ACC112 (cell line): ENCODE data around the gene DOCK3.
"Not testable (repeated sequence)": the region's sequence is repeated elsewhere in the genome, so short reads cannot be mapped to it uniquely, and the experiment has no call there.

ENCODE experiments used
- H2AFZ ChIP-seq: fragments of 200-600 bp; sonication (generic); one replicate; pipeline ENCODE4 v1.6.0; 2017; ENCODE audit warnings: antibody characterized with exemption, low read length; ENCODE audit not compliant: unreplicated experiment
- H3K27ac ChIP-seq: fragments of 200-600 bp; sonication (generic); 2 replicates; pipeline ENCODE4 v1.5.1; 2014; ENCODE audit warnings: low read depth, mild to moderate bottlenecking, antibody characterized with exemption, low read length, moderate library complexity
- H3K27me3 ChIP-seq: fragments of 200-600 bp; sonication (generic); 2 replicates; pipeline ENCODE4 v1.6.1; 2014; ENCODE audit warnings: mild to moderate bottlenecking, antibody characterized with exemption, low read length, moderate library complexity, mixed read lengths; ENCODE audit not compliant: insufficient read depth
- H3K36me3 ChIP-seq: fragments of 200-600 bp; sonication (generic); 2 replicates; pipeline ENCODE4 v1.6.1; 2016; ENCODE audit warnings: mild to moderate bottlenecking, antibody characterized with exemption, low read length, moderate library complexity, mixed read lengths; ENCODE audit not compliant: insufficient read depth
- H3K4me1 ChIP-seq: fragments of 200-600 bp; sonication (generic); one replicate; pipeline ENCODE4 v1.6.1; 2016; ENCODE audit warnings: low read length, mixed read lengths; ENCODE audit not compliant: insufficient read depth, unreplicated experiment, control insufficient read depth
- H3K4me3 ChIP-seq: fragments of 200-600 bp; sonication (generic); 2 replicates; pipeline ENCODE4 v1.5.1; 2014; ENCODE audit warnings: mild to moderate bottlenecking, low read depth, low read length
- H3K79me2 ChIP-seq: fragments of 200-600 bp; sonication (generic); one replicate; pipeline ENCODE4 v1.6.0; 2016; ENCODE audit warnings: low read length; ENCODE audit not compliant: control insufficient read depth, unreplicated experiment, insufficient read depth

DOCK3 gene

DNA sequence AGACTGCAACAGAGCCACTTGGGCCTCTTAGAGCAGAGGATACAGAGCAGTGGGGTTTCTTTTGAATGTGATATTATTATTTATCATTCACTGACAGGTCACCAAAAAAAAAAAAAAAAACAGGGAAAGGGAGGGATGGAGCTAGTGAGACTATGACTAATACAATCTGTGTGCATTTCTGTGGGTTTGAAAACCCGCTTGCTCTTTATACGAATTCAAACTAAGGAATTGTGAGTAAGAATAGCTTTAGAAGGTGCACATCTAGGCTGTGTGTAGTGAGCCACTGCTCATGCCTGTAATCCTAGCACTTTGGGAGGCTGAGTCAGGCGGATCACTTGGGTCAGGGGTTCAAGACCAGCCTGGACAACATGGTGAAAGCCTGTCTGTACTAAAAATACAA is 523.8 kb downstream of the DOCK3 start:
- Histone ChIP-seq H3K27me3 (no peaks in the 10 kb centered on the region), H3K36me3 (no peaks in the 10 kb centered on the region), H3K27ac (no peak overlapping the region), H3K4me3 (no peak overlapping the region), H3K4me1 (no peaks in the 10 kb centered on the region), H3K79me2 (no peaks in the 10 kb centered on the region), H2AFZ (no peak overlapping the region)

DNA sequence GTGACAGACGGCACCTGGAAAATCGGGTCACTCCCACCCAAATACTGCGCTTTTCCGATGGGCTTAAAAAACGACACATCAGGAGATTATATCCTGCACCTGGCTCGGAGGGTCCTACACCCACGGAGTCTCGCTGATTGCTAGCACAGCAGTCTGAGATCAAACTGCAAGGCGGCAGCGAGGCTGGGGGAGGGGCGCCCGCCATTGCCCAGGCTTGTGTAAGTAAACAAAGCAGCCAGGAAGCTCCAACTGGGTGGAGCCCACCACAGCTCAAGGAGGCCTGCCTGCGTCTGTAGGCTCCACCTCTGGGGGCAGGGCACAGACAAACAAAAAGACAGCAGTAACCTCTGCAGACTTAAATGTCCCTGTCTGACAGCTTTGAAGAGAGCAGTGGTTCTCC is 524.6 kb downstream of the DOCK3 start:
- H3K4me1 ChIP-seq, H3K27me3 ChIP-seq, H2AFZ ChIP-seq, H3K4me3 ChIP-seq, H3K27ac ChIP-seq, H3K79me2 ChIP-seq, H3K36me3 ChIP-seq: not testable (repeated sequence)

DNA sequence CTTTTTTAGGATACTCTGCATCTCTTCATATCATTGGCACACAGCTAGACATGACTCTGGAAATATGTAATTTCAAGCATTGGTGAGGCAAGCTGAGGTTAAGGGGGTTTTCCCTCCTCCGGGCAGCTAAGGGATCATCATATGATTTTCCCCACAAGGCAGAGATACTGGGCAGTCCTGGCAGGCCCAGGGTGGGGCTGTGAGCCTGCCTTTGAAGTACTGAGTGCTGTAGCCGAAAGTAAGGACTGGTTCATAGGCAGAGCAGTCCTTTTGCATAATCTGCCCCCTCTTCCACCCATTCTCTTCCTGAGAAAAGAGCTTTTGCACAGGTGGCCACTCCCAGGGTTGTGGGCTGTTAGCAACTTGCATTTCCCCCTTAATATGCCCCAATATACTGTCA is 541.6 kb downstream of the DOCK3 start:
- Histone ChIP-seq H2AFZ (no peak overlapping the region), H3K4me1 (no peaks in the 10 kb centered on the region), H3K36me3 (no peaks in the 10 kb centered on the region), H3K79me2 (no peaks in the 10 kb centered on the region), H3K4me3 (no peak overlapping the region), H3K27ac (no peak overlapping the region), H3K27me3 (peaks cover 22% of the 10 kb centered on the region)

- H3K4me1 ChIP-seq: no peaks in the 10 kb centered on the region
- no peaks in the 10 kb centered on the region for H3K36me3 ChIP-seq
- H2AFZ ChIP-seq: no peak overlapping the region
- peaks cover 33% of the 10 kb centered on the region for H3K27me3 ChIP-seq
- H3K27ac ChIP-seq: no peak overlapping the region
- H3K79me2 ChIP-seq: no peaks in the 10 kb centered on the region
- no peak overlapping the region for H3K4me3 ChIP-seq
Measured at GRCh38 chr3:51221959-51222358, 547.2 kb downstream of the DOCK3 start.

DNA sequence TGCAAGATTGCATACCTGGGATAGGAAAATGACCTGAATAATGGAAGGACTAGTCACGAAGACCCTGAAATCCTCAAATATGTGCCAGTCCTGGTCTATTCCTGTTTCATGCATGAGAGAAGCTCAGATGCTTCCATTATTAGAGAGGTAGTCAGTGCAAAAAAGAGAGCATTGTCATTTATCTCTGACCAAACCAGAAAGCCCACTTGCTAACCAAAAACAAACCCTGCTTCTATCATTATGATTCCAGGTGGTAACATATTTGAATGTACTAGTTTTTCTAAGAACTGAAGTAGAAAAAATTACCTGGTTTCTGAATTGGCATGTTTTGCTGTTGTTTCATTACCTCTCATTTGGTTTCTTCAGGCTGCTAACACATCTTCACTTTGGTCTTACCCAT is 549.6 kb downstream of the DOCK3 start:
- H3K27ac ChIP-seq: no peak overlapping the region
- no peak overlapping the region for H2AFZ ChIP-seq
- H3K27me3 ChIP-seq: peaks cover 27% of the 10 kb centered on the region
- no peaks in the 10 kb centered on the region for H3K36me3 ChIP-seq
- no peaks in the 10 kb centered on the region for H3K4me1 ChIP-seq
- H3K79me2 ChIP-seq: no peaks in the 10 kb centered on the region
- H3K4me3 ChIP-seq: no peak overlapping the region

- no peak overlapping the region for H3K27ac ChIP-seq
- no peaks in the 10 kb centered on the region for H3K4me1 ChIP-seq
- no peak overlapping the region for H3K4me3 ChIP-seq
- peaks cover 21% of the 10 kb centered on the region; the same call in 1 of the 2 replicates for H3K27me3 ChIP-seq
- no peaks in the 10 kb centered on the region for H3K36me3 ChIP-seq
- H2AFZ ChIP-seq: no peak overlapping the region
- H3K79me2 ChIP-seq: no peaks in the 10 kb centered on the region
Measured at GRCh38 chr3:51224843-51225242, 550.1 kb downstream of the DOCK3 start.

DNA sequence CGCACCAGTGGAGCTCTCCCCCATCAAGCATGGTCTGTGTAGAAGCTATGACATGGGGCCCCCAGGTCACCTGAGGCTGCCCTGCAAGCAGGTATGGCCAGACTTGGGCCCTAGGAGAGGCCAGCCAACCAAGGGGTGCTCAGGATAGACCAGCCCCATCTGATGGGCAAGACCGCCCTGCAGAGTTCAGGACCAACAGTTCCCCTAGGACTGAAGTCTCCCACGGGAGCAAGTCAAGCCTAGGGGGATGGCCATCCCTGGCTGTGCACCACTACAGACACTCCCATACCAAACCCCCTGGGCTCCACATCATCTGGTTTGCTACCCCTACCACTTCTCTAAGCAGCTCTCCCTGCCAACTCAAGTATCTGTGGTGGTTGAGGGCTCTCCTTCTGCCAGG is 568.2 kb downstream of the DOCK3 start:
- H3K79me2 ChIP-seq: no peaks in the 10 kb centered on the region
- no peak overlapping the region for H3K27ac ChIP-seq
- peaks cover 3% of the 10 kb centered on the region for H3K4me1 ChIP-seq
- peaks cover 14% of the 10 kb centered on the region for H3K27me3 ChIP-seq
- no peaks in the 10 kb centered on the region for H3K36me3 ChIP-seq
- no peak overlapping the region for H3K4me3 ChIP-seq
- H2AFZ ChIP-seq: no peak overlapping the region

- Histone ChIP-seq H3K36me3 (no peaks in the 10 kb centered on the region), H2AFZ (no peak overlapping the region), H3K27ac (no peak overlapping the region), H3K4me3 (no peak overlapping the region), H3K4me1 (peaks cover 3% of the 10 kb centered on the region), H3K27me3 (peaks cover 14% of the 10 kb centered on the region), H3K79me2 (no peaks in the 10 kb centered on the region)
Measured at GRCh38 chr3:51243924-51244323, 569.2 kb downstream of the DOCK3 start.

DNA sequence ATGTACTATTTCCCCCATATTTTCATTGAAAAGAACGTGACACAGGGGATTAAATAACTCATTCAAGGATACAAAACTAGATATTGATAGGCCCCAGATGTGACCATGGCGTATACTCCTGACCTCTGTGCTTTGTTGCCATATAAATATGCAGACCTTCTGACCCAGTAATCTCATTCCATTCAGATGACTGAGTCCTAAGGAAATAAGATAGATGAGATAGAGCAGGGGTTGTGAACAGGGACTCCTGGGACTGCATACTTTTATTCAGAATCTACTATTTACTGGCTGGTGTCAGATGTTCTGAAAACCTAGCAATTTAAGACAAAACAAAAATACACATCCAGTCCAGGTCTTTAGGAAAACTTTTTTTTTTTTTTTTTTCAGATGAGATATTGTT is 571.1 kb downstream of the DOCK3 start:
- peaks cover 3% of the 10 kb centered on the region for H3K4me1 ChIP-seq
- no peak overlapping the region for H3K4me3 ChIP-seq
- no peak overlapping the region for H3K27ac ChIP-seq
- H2AFZ ChIP-seq: no peak overlapping the region
- H3K79me2 ChIP-seq: no peaks in the 10 kb centered on the region
- peaks cover 7% of the 10 kb centered on the region for H3K27me3 ChIP-seq
- no peaks in the 10 kb centered on the region for H3K36me3 ChIP-seq

- Histone ChIP-seq H3K36me3 (no peaks in the 10 kb centered on the region), H3K27ac (no peak overlapping the region), H3K79me2 (no peaks in the 10 kb centered on the region), H3K27me3 (peaks cover 37% of the 10 kb centered on the region), H3K4me3 (no peak overlapping the region), H2AFZ (no peak overlapping the region), H3K4me1 (no peaks in the 10 kb centered on the region)
Measured at GRCh38 chr3:51257870-51258269, 583.1 kb downstream of the DOCK3 start.

- H3K79me2 ChIP-seq, H2AFZ ChIP-seq, H3K27ac ChIP-seq, H3K36me3 ChIP-seq, H3K4me3 ChIP-seq, H3K4me1 ChIP-seq: not testable (repeated sequence)
- peaks cover 18% of the 10 kb centered on the region for H3K27me3 ChIP-seq
Measured at GRCh38 chr3:51264166-51264565, 589.4 kb downstream of the DOCK3 start.

DNA sequence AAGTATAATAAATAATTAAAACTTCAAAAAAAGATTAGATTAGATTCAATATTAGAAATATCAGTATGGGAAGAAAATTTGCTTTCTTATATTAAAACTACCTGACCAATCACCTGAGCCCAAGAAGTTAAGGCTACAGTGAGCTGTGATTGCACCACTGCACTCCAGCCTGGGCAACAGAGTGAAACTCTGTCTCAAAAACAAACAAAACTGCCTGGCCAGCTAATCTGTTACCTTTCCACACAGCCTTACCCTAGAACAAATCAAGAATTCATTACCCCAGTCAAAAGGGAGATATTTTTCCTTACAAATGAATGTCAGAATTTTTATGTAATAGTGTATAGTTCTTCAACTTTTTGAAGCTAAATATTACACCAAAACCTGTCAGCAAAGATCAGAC is 593.4 kb downstream of the DOCK3 start:
- Histone ChIP-seq H3K4me1 (no peaks in the 10 kb centered on the region), H3K27me3 (no peaks in the 10 kb centered on the region), H3K79me2 (no peaks in the 10 kb centered on the region), H2AFZ (no peak overlapping the region), H3K36me3 (no peaks in the 10 kb centered on the region), H3K27ac (no peak overlapping the region), H3K4me3 (no peak overlapping the region)
